CD14-positive monocyte (primary cell): Measurements from ENCODE around the gene NCK1. TPM values are rescaled to one million over a fixed set of nuclear protein-coding genes. Genes with fewer than 3 reads are reported as not detected.
A peak's percentile ranks its signal among the peaks of the same experiment; 100 is the strongest.
"Not testable (repeated sequence)": the region's sequence is repeated elsewhere in the genome, so short reads cannot be mapped to it uniquely, and the experiment has no call there.

Experiments used
- DNase-seq, 3 donors: peaks; one replicate each; pipeline ENCODE4 v3.0.0-alpha.2; 2011 to 2022
- H2AFZ ChIP-seq: 2 replicates; pipeline ENCODE4 v1.6.0; 2012; ENCODE audit warnings: mild to moderate bottlenecking, low read depth, low read length, inconsistent platforms; ENCODE audit not compliant: insufficient read depth, poor library complexity, severe bottlenecking
- H3K27ac ChIP-seq, 2 donors: 1 replicate in 1 of 2; 2 replicates in 1 of 2; pipeline ENCODE4 v1.5.1; 2012 to 2013; ENCODE audit warnings: low read length in 2 of 2, control low read depth in 1 of 2, inconsistent platforms in 1 of 2, low read depth in 1 of 2, mild to moderate bottlenecking in 1 of 2
- H3K27me3 ChIP-seq, 2 donors: one replicate each; pipeline versions ENCODE4 v1.6.0 to v1.6.1; 2011 to 2013; ENCODE audit warnings: low read length in 2 of 2; ENCODE audit not compliant: control insufficient read depth in 2 of 2, insufficient read depth in 2 of 2
- H3K36me3 ChIP-seq, 2 donors: replicated peaks in 1 of 2; 1 replicate in 1 of 2; 2 replicates in 1 of 2; pipeline versions ENCODE4 v1.5.1 to v1.6.1; 2012 to 2013; ENCODE audit warnings: low read length in 2 of 2, control low read depth in 1 of 2, inconsistent platforms in 1 of 2, mild to moderate bottlenecking in 1 of 2; ENCODE audit not compliant: insufficient read depth in 2 of 2, control insufficient read depth in 1 of 2
- H3K4me1 ChIP-seq, 2 donors: 1 replicate in 1 of 2; 2 replicates in 1 of 2; pipeline versions ENCODE4 v1.5.1 to v1.6.1; 2012 to 2013; ENCODE audit warnings: low read length in 2 of 2, control low read depth in 1 of 2, inconsistent platforms in 1 of 2, mild to moderate bottlenecking in 1 of 2, moderate library complexity in 1 of 2; ENCODE audit not compliant: insufficient read depth in 2 of 2, control insufficient read depth in 1 of 2
- H3K4me2 ChIP-seq: replicated peaks from 2 replicates; pipeline ENCODE3; 2012; ENCODE audit warnings: low read length, moderate library complexity, mild to moderate bottlenecking; ENCODE audit not compliant: poor library complexity, severe bottlenecking; ENCODE audit errors: extremely low read depth
- H3K4me3 ChIP-seq, 3 experiments: fragments of 200-600 bp in 1 of 3; sonication (generic) in 1 of 3; replicated peaks in 1 of 3; 1 replicate in 2 of 3; 2 replicates in 1 of 3; pipeline ENCODE4 v1.5.1; 2011 to 2013; ENCODE audit warnings: low read length in 3 of 3, mild to moderate bottlenecking in 3 of 3, control low read depth in 2 of 3, low read depth in 2 of 3, inconsistent platforms in 1 of 3, moderate library complexity in 1 of 3
- H3K79me2 ChIP-seq: 2 replicates; pipeline ENCODE4 v1.6.0; 2012; ENCODE audit warnings: mild to moderate bottlenecking, control low read depth, inconsistent platforms, low read length, moderate library complexity; ENCODE audit not compliant: insufficient read depth
- H3K9ac ChIP-seq: 2 replicates; pipeline ENCODE4 v1.6.0; 2017; ENCODE audit warnings: low read length, mild to moderate bottlenecking; ENCODE audit not compliant: insufficient read depth, poor library complexity, severe bottlenecking
- H3K9me3 ChIP-seq, 2 donors: replicated peaks in 1 of 2; 1 replicate in 1 of 2; 2 replicates in 1 of 2; pipeline versions ENCODE4 v1.5.1 to v1.6.1; 2012 to 2013; ENCODE audit warnings: low read length in 2 of 2, control low read depth in 1 of 2; ENCODE audit not compliant: control insufficient read depth in 1 of 2, insufficient read depth in 1 of 2
- H4K20me1 ChIP-seq: 2 replicates; pipeline ENCODE4 v1.6.0; 2012; ENCODE audit warnings: mild to moderate bottlenecking, low read length, control low read depth, moderate library complexity; ENCODE audit not compliant: insufficient read depth
- H3K27ac Mint-ChIP-seq, 7 donors: one replicate each; pipeline ENCODE4 v1.8.0; 2020; ENCODE audit warnings: mild to moderate bottlenecking in 7 of 7, mixed read lengths in 7 of 7, moderate library complexity in 6 of 7, inconsistent platforms in 2 of 7
- H3K27me3 Mint-ChIP-seq, 3 donors: one replicate each; pipeline ENCODE4 v1.8.0; 2021 to 2022; ENCODE audit warnings: low read depth in 3 of 3, mild to moderate bottlenecking in 3 of 3, mixed read lengths in 3 of 3, moderate library complexity in 3 of 3, inconsistent platforms in 1 of 3
- H3K36me3 Mint-ChIP-seq, 2 donors: one replicate each; pipeline ENCODE4 v1.8.0; 2020; ENCODE audit warnings: mixed read lengths in 2 of 2, inconsistent platforms in 1 of 2, mild to moderate bottlenecking in 1 of 2
- H3K4me1 Mint-ChIP-seq: one replicate; pipeline ENCODE4 v1.8.0; 2020; ENCODE audit warnings: mild to moderate bottlenecking, mixed read lengths
- H3K4me3 Mint-ChIP-seq, 2 donors: one replicate each; pipeline ENCODE4 v1.8.0; 2020; ENCODE audit warnings: mild to moderate bottlenecking in 2 of 2, mixed read lengths in 2 of 2, moderate library complexity in 1 of 2
- H3K9me3 Mint-ChIP-seq, 7 donors: one replicate each; pipeline ENCODE4 v1.8.0; 2020 to 2022; ENCODE audit warnings: mixed read lengths in 7 of 7, mild to moderate bottlenecking in 6 of 7, moderate library complexity in 6 of 7, inconsistent platforms in 2 of 7
- CTCF ChIP-seq: fragments of 200-600 bp; IDR thresholded peaks from one replicate; pipeline ENCODE4 v1.8.0; 2022; ENCODE audit warnings: antibody characterized with exemption, mild to moderate bottlenecking
- WGBS: methylation state at CpG from one replicate; pipeline ENCODE4 v1.1.5; 2013; ENCODE audit warnings: missing lambda C conversion rate; ENCODE audit not compliant: insufficient coverage; 5-methylcytosine and 5-hydroxymethylcytosine counted together
- intact Hi-C, 2 donors: fragments of 100-400 bp; cut with micrococcal nuclease; formaldehyde crosslinking; loops; one replicate each; pipeline versions ENCODE4 v1.15.0 to v1.15.1; 2023
- polyA plus RNA-seq, 3 donors: library from polyadenylated mRNA; depleted of rRNA in 1 of 3; unstranded in 2 of 3; stranded (reverse) in 1 of 3; fragments of 300-500 nt in 2 of 3; fragments of >200 nt in 1 of 3; fragmentation: Illumina TruSeq in 2 of 3; gene quantifications; 1 replicate in 2 of 3; 2 replicates in 1 of 3; pipeline ENCODE4 v1.2.3, GENCODE V29; 2012 to 2021

Gene NCK1
- polyA plus RNA-seq, 3 donors: 20.4 to 28.8 (median 22.8) TPM

- TF ChIP-seq CTCF: no peak
- intact Hi-C loops: no loop called here
- H2AFZ ChIP-seq: no peak overlapping the region
- H3K27me3 ChIP-seq: no peaks in the 10 kb centered on the region
- peaks cover 11% of the 10 kb centered on the region for H3K4me1 Mint-ChIP-seq
- H3K36me3 ChIP-seq: peaks cover 0 to 6% of the 10 kb centered on the region in 2 donors
- H3K9ac ChIP-seq: no peak overlapping the region
- H3K27me3 Mint-ChIP-seq: peaks cover 0 to 1% (median 0%) of the 10 kb centered on the region in 3 donors
- H3K27ac Mint-ChIP-seq: peak overlapping the region in 1 of 7 donors; percentile 2
- WGBS: 100% methylated on average over 2 of the region's 4 CpGs
- no peak overlapping the region for H3K4me2 ChIP-seq
- H3K4me3 ChIP-seq: no peak overlapping the region
- peaks cover 0 to 2% (median 0%) of the 10 kb centered on the region in 7 donors for H3K9me3 Mint-ChIP-seq
- H3K9me3 ChIP-seq: no peaks in the 10 kb centered on the region
- no peak overlapping the region for H3K27ac ChIP-seq
- no peak for DNase-seq
- no peaks in the 10 kb centered on the region for H3K79me2 ChIP-seq
- H3K4me1 ChIP-seq: no peaks in the 10 kb centered on the region
- H3K4me3 Mint-ChIP-seq: no peak overlapping the region
- H3K36me3 Mint-ChIP-seq: peaks cover 7 to 10% of the 10 kb centered on the region in 2 donors
- H4K20me1 ChIP-seq: no peaks in the 10 kb centered on the region
Measured at GRCh38 chr3:136960838-136961836, 99.1 kb downstream of the NCK1 start.

DNA sequence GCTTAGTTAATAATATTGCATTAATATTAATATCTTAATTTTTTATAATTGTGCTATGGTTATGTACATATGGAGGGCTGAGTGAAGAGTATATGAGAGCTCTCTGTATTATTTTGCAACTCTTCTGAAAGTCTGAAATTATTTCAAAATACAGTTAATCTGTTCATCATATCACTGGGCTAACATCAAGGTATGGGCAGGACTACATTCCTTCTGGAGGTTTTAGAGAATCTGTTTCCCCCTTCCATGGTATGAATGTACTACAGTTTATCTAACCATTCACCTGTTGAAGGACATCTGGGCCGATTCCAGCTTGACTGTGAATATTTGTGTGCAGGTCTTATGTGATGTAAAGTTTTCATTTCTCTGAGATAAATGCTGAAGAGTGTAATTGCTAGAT, 100.9 kb downstream of the NCK1 start:
- no peaks in the 10 kb centered on the region for H3K79me2 ChIP-seq
- H3K9ac ChIP-seq: no peak overlapping the region
- H2AFZ ChIP-seq: no peak overlapping the region
- Mint-ChIP-seq H3K4me1 (peaks cover 4% of the 10 kb centered on the region), H3K36me3 (peaks cover 6 to 7% of the 10 kb centered on the region in 2 donors), H3K9me3 (peaks cover 0 to 3% (median 0%) of the 10 kb centered on the region in 7 donors), H3K27me3 (no peaks in the 10 kb centered on the region), H3K4me3 (no peak overlapping the region), H3K27ac (peak overlapping the region in 1 of 7 donors; percentile 13)
- H4K20me1 ChIP-seq: no peaks in the 10 kb centered on the region
- DNase-seq: no peak
- no CpG with 5 or more reads among the region's 1 CpG for WGBS
- no peaks in the 10 kb centered on the region for H3K4me1 ChIP-seq
- intact Hi-C loops: no loop called here
- peaks cover 0 to 6% of the 10 kb centered on the region in 2 donors for H3K36me3 ChIP-seq
- no peaks in the 10 kb centered on the region for H3K27me3 ChIP-seq
- H3K9me3 ChIP-seq: no peaks in the 10 kb centered on the region
- H3K27ac ChIP-seq: no peak overlapping the region
- TF ChIP-seq CTCF: no peak
- no peak overlapping the region for H3K4me3 ChIP-seq
- no peak overlapping the region for H3K4me2 ChIP-seq

DNA sequence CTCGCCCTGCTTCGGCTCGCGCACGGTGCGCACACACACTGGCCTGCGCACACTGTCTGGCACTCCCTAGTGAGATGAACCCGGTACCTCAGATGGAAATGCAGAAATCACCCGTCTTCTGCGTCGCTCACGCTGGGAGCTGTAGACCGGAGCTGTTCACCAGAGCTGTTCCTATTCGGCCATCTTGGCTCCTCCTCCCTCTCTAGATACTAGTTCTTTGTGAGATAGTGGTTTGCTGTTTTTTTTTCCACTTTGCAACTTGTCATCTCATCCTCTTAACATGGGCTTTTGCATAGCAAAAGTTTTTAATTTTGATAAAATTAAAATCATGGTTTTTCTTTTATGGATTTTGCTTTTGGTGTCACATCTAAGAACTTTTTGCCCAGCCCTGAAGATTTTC, 107.5 kb downstream of the NCK1 start:
- H3K27ac Mint-ChIP-seq, H3K27ac ChIP-seq, H3K4me2 ChIP-seq, H3K27me3 ChIP-seq, H3K9me3 ChIP-seq, H3K4me1 ChIP-seq, H3K4me3 Mint-ChIP-seq, intact Hi-C loops, H3K79me2 ChIP-seq, H3K36me3 Mint-ChIP-seq, H3K4me1 Mint-ChIP-seq, DNase-seq, H3K36me3 ChIP-seq, H3K4me3 ChIP-seq, H3K9ac ChIP-seq, H3K27me3 Mint-ChIP-seq, H4K20me1 ChIP-seq, H2AFZ ChIP-seq: not testable (repeated sequence)
- H3K9me3 Mint-ChIP-seq: peaks cover 5 to 21% (median 14%) of the 10 kb centered on the region in 7 donors
- WGBS: no CpG with 5 or more reads among the region's 14 CpGs
